CMK (cell line): ENCODE measurements around the gene RBM44.
"Not testable (repeated sequence)": the region's sequence is repeated elsewhere in the genome, so short reads cannot be mapped to it uniquely, and the experiment has no call there.

Source experiments
- DNase-seq: peaks from one replicate; pipeline ENCODE4 v3.0.0-alpha.2; 2010; ENCODE audit warnings: low read depth

Gene RBM44

DNA sequence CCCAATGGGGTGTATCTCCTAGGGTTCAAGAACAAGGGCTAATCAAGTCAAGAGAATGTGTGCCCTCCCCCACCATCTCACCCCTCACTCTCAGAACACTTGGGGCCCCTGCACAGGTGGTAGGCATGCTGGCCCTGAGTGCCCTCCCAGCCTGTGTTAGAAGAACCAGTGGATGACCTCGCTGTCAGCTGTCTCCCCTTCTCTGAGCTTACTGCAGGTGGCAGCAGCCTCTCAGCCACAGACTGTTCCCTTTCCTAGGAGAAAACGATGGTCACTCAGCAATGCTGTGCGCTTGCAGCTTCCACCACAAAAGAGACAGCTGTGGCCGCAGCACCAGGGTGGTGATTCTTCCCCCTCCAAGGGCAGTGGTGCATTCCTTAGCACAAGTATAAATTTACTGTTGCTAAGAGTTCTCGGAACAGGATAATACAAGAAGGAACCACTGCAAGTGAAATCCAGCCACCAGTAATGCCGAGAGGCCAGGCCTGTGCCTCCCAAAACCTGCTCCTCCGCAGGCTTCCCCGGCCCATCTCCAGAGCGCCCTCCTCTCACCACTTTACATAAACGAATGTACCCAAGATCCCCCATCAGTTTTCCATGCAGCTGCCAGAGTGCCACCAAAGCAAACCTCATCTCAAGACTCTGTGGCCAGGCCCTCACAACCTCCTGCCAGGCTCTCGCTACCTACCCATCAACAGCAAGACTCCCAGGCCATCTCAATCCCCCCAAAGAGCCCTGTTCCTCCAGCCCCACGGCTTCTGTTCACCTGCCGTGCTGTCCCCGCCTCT is 59.9 kb downstream of the RBM44 start:
- peak; percentile 46 for DNase-seq

DNA sequence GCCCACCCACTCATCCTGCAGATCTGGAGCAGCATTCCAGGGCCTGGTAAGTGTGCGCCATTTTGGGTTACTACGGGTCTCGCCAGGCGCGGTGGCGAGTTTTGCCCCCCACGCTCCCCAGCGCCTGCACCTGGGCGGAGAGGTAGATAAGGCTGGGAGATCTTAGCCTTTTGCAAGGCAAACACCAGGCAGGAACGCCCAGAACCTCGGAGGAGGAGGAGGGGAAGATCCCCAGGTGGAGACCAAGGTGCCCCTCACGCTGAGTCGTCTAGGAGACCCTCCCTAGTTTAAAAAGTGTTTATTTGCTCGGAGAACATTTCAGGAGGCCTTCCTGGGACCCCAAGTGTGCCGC is 60.5 kb downstream of the RBM44 start:
- DNase-seq = no peak

DNA sequence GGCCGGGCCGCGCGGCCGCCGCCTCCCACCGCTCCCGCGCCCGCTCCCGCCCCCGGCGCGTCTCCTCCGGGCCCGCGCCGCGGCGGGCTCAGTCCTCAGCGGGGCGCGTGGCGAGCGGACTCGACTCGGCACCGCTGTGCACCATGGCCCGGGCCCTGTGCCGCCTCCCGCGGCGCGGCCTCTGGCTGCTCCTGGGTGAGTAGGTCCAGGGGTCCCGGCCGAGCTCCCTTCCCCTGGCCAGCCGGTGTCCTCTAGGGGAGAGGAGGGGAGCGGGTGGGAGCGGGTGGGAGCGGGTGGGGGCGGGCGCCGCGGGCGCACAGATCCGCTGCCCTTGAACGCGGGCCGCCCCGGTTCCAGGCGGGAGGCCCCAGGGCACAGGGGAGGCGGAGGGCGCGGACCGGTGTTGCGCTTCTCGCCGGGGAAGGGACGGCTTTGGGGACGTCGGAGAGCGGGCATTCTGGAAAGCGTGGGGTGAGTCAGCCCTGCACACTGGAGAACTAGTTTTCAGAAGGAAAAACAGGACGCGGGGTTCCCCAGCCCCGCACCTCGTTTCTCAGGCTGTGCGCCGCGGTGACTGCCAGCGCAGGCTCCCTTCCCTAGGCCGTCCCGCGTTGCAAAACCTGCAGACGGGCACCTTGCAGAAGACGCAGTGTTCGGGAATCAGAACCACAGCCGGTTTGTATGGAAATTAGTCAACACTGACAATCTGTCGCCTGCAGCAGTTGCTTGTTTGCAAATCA is 61.1 kb downstream of the RBM44 start, which contains the start of gene RAMP1:
Gene RAMP1 (plus strand): TSS at position 91 of the 740 bp plus-strand sequence. CDS start 53 bp downstream, at position 144.
- DNase-seq = no peak

DNA sequence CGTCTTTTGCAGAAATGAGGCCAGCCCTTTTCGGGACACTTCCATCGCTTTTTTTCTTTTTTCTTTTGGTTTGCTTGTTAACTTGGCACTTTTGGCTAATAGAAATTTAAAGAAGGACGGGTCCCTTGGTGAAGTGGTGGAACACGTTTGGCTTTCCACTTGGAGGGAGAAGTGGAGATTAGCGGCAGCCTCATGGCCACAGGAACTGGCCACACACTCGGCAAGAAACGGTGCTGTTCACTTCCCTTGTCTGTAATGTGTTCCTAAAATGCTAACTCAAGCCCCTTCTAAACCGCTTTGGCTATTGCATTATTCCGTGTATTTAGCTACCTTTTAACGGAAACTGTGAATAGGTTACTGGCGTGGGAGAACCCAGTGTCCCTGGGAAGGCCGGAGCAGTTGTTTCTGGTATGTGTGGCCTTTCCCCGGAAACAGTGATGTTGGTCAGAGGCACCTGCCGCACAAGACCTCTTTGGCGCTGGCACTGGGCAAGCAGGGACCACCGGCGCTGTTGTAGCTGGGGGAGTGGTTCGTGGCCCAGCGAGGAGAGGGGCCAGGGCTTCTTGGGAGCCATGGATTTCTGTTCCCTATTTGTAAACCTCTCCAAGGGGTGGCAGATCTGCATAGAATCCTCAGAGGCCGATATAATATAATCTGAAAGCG is 61.8 kb downstream of the RBM44 start:
- no peak for DNase-seq

DNA sequence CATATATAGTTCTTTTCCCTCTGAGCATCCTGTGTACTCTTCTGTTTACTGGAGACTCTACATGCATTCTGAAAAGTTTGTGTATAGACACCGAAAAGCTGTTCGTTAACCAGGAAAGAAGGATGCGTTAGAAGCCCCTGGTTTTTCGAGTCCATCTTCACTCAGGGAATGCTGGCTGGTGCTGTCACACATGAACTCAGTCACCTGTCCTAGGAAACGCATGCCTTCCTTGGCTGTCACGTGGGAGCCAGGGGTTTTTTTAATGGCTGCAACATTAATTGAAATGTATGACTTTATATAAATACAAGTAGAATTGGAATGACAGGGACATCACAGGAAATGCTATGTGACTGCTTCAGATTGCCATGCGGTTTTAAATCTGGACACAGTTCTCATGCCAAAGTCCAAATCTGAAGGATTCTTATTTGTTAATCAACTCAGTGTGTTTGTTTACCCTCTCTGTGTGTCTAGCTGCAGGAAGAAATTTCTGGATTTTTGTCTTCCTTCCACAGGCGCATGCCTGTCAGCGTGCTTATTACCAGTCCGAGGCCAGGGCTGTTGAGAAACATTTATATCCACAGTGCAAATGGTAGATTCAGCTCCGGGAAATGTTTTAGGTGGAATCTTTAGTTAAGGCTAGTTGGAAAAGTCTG is 63.4 kb downstream of the RBM44 start:
- no peak for DNase-seq

DNA sequence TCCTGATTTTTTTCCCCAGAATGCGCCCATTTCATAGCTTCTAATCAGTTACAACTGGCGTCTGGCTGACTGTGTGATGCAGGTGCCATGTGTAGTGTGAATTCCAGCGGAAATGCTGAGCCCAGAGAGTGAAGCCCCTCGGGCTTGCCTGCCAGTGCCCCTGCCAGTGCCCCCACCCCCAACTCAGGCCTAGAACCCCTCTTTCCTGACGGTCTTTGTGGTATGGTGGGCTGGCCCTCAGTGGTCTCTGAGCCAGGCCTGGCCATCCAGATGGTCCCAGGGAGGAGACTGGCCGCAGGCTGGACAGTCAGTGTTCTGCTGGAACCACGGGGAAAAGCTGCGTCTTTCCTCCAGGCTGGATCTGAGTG is 63.9 kb downstream of the RBM44 start:
- no peak for DNase-seq

DNA sequence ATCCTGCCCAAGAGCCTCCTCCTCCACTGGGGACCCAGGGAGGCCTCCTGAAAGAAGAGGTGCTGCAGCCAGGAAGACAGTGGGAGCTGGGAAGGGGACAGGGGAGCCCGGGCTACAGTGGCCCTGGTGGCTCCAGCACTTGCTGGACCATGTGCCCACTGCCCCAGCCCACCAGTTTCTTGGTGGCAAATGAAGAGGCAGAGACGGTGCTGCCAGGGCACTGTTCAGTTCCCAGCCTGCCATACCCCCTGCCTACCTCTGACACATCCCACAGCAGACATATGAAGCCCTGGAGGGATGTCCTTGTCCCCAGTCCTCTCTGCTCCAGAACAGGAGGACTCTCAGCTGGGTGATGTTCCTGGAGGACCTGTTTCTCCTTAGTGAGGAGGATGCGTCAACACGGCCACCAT is 64.5 kb downstream of the RBM44 start:
- no peak for DNase-seq

DNA sequence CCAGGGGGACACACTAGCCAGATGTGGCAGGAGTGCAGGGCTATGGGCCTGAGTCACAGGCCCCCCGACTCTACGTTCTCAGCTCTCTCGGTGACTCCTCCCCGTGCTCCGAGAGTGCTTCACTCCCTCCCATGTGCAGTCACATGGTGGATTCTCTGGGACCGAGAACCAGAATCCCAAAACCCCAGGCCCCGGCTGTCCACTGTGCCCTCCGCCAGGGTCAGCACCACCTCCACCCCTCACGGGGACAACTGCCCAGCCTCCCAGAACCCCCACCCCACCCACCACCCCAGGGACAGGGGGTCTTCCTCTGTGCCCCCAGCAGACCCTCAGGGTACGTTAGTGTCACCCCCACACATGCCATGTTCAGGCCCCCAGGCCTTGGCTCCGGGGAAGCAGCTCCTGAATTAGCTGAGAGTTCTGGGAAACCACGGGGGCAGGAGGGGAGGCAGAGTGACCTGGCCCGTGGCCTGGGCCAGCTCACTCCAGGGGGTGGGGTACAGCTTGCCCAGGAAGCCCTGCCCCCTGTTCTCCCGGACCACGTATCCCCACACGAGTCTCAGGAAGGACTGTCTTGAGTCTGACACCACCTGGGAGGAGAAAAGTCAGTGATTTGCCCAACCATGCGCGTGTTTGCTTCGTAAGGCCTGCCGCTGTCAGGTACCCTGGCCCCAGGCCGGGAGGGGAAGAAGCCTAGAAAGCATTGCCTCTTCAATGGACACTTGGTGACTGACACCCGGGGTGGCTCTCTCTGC is 65.3 kb downstream of the RBM44 start:
- no peak for DNase-seq

DNA sequence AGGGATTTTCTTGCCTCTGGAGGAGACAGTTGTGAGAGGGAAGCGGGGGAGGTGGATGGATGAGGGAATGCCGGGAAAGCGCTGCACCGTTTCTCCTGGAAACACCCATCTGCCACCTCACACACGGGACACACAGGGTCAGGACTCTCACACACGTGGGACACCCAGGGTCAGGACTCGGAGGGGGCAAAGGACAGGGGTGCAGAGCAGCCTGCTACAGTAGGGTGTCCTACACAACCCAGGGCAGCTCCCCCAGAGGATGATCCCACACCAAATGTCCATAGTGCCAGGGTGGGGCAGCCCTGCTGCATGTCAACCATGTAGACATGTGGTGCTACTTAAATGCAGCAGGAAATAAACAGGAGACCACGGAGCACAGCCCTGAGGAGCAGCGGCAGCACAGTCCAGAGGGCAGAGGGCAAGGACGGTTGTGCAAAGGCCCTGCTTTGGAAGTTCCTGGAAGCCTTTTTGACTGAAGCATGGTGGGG is 65.9 kb downstream of the RBM44 start:
- no peak for DNase-seq

DNA sequence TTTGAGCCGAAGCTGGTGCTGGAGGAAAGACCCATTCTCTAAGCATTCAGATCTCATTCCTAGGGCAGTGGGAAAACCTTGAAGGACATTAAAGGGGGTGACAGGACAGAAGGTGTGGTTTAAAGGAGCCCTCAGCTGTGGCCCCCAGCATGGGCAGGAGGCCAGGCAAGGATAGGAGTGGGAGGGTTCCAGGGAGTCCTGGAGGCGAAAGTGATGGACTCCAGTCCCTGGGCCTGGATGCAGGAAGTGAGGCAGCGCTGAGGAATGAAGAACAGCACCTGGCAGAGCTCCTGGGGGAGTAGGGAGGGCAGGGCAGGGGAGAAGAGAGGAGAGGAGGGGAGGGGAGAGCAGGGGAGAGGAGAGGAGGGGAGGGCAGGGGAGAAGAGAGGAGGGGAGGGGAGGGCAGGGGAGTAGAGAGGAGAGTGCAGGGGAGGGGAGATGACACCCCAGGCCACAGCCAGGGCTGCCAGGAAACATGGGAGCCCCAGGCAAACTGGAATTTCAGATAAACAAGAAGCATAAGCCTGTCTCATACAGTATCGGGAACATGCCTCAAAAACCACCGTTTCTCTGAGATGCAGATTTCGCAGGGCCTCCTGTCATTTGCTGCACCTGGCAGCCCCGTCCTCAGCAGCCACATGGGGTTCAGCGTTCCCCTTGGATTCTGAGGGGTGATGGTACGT is 66.5 kb downstream of the RBM44 start:
- no peak for DNase-seq

DNA sequence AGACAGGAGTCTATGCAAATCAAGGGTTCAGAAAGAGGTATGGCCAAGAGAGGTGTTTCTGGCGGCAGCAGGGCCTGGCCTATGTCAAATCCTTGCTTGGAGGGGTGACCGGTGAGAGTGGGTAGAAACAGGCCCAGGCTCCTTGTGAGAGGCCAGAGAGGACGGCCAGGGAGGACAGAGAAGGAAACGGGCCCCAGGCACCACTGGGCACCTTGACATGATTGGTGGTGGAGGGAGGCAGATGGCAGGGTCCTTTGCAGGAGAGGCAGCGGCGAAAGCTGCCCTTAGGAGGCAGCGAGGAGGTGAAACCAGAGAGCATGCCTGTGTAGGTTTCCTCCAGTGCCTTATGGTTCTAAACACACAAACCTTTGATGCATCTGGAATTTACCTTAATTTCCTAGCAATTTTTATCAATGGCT is 67.1 kb downstream of the RBM44 start:
- DNase-seq = no peak

DNA sequence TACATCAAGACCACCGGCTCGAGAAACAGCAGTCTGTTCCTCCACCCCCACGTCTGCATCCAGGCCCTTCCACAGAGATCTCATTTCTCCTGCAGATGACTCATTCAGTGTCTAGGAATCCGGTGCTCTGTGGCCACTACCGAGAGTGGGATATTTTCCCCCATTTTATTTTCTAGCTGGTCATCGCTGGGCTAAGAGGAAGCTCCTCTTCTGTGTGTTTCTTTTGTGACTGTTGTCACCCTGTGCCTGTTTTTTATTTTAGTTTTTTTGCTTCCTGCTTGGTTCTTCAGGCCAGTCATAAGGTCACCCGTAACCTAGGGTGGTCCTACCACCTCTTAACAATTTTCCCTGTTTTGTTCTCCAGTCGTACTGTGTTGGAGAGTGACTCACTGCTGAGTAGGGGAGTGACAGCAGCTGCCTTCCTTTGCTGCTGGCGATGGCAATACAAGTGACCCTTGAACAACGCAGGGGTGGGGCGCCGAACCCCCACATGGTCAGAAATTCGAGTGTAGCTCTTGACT is 67.6 kb downstream of the RBM44 start:
- no peak for DNase-seq

DNA sequence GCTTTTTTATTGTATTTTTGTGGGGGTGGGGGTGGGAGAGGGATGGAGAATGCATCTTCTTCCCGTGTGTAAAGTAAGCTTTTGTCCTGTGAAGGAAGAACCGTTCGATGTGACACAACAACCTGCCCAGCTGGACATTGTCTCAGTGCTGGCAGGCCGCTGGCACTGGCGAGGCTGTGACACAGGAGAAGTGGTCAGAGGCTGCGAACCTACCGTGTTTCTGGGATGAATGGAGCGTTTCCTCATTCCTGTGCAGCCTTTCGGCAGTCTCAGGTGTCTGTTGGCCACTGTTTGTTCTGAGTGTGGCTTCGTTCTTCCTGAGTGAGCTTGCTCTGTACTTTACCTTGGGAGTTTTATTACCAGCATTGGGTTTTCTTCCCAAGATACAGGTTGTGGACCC is 68.9 kb downstream of the RBM44 start:
- no peak for DNase-seq

DNA sequence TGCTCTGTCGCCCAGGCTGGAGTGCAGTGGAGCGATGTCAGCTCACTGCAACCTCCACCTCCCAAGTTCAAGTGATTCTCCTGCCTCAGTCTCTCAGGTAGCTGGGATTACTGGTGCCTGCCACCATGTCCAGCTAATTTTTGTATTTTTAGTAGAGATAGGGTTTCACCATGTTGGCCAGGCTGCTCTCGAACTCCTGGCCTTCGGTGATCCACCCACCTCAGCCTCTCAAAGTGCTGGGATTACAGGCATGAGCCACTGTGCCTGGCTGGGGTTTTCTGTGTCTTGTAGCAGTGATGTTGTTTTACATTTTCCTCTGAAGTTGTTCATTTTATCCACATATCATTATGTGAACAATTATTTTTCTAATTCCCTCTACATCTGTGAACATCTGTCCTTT is 69.5 kb downstream of the RBM44 start:
- not testable (repeated sequence) for DNase-seq

DNA sequence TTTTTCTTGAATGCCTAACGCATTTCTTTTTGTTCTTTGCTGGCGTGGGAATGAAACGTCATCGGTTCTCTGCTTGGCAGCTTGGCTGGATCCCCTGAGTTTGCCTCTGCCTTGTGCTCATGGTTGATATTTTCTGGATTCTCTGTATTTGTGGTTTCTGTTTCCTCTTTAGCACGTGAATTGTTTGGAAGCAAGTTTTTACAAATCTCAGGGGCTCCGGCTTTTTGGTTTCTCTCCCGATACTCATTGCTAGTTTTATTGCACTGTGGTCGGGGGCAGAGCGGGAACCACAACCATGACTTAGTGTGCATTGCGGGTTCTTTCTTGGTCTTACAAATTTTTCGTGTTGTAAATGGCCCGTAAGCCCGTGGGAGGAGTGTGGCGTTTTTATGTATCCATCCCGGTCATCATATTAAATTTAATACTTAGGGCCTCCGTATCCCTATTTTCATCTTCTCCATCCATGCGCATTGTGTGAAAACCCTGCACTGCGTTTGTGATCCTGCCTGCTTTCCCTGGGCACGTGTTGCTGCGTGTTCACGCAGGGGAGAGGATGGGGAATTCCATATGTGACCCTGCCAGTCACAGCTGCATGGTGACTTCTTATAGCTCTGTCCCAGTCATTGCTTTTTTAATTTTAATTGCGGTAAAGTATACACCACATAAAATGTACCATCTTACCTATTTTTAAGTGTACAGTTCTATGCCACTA is 70.2 kb downstream of the RBM44 start:
- DNase-seq = no peak

DNA sequence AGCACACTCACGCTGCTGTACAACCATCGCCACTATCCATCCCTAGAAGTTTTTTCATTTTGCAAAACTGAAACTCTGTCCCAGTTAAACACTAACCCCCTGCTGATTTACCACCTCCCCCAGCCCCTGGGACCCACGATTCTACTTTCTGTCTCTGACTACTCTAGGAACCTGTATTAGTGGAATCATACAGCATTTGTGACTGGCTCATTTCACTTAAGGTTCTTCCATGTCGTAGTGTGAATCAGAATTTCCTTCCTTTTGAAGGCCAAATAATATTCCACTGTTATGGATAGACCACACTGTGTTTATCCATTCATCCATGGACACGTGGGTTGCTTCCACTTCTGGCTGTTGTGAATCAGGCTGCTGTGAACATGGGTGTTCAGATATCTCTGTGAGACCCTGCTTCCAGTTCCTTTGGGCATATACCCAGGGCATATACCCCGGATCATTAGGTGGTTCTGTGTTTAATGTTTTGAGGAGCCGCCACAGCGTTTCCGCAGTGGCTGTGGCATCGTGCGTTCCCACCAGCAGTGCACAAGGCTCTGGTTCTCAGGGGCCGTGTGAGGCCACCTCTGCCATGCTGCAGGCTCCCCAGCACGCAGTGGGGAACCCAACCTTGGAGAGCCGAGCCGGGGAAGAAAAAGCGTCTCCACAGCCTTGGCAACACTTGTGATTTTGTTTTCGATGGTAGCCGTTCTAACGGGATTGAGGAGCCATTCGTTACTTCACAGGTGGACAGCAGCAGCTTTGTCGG is 70.9 kb downstream of the RBM44 start:
- no peak for DNase-seq

DNA sequence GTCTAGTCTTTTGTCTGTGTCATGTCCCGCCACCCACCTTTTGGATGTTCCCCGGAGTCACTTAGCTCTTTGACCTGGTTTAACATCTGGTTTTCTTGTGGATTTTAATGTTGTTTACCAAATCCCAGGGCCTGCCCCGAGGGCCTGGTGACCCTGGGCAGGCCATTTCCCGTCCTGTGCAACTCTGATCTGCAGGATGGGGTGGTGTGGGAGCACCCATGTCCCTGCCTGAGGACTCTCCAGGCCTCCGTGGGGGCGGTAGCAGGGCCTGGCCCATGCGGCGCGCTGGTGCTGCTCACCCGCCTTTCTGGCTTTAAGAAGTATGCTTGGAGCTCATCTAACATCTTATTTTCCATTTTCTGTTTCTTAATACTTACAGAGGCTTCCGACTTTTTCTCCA is 71.5 kb downstream of the RBM44 start:
- no peak for DNase-seq

DNA sequence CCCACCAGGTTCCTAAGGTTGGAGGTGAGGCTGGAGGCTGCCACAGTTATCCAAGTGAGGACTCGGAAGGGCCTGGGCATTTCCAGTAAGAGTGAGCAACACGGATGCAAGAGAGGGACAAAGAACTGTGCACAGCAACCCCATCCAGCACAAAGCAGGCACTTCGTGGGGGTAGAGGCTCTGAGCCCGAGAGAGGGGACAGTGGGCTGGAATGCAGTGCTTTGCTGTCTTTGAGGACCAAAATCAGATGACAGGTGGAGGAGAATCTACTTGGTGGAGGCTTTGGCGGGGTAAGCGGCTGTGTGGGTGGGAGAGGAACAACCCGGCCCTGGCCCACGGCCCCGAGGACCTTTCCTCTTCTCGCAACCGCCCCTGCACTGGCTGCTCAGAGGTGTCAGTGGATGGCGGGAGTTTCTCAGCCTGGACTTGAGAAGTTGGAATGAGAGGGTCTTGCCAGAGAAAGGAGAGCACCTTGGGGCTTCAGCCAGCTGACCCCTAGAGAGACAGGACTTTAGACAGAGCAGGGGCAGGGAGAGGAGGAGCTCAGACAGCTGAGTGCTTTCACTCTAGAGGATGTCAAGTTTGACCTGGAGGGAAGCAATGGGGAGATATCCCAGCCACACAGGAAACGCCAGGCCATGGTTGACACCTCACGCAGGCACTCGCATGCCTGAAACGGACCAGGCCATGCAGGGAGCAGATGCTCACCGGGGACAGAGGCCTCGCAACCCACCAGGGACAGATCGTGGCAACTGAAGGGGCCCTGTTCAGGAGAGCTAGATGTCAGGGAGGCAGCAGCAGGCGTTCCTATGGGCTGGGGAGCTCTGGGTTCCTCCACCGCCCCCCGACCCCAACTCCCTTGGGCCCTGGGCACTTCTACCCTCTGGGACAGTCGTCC is 72.4 kb downstream of the RBM44 start:
- DNase-seq = peak; percentile 18
